ENCODE measurements around the gene KIAA1755. TPM values are rescaled to one million over a fixed set of nuclear protein-coding genes. Genes with fewer than 3 reads are reported as not detected.

The KIAA1755 gene
- total and polyA plus RNA-seq, 10 of the 15 experiments (the other 5 are each of a cell fraction or from before 2014, with no cell fraction given) = not detected

GRCh38 chr20:38196076-38196475, 64.5 kb downstream of the KIAA1755 start:
- H3K4me1 ChIP-seq (ENCODE audit: control insufficient read depth, insufficient read depth, low read length) = no peaks in the 10 kb centered on the region; the same call in 1 of the 2 replicates
- BruUV-seq (replicated peaks) = no TSS peak
- no peaks in the 10 kb centered on the region; a peak in 2 of 4 replicates for H3K27me3 ChIP-seq (replicated peaks in 1 of 2; ENCODE audit: control insufficient read depth in 2 of 2, insufficient read depth in 2 of 2, low read length in 1 of 2)
- ChIA-PET SMC1A (ENCODE audit: uncharacterized antibody, unreplicated experiment) (interaction anchor here (0.8 to 1.6 kb wide), 5 partner anchors 11 to 132 kb away, joined by 3 to 11 read pairs (median 4); no protein-coding TSS in a partner anchor), RAD21 (ENCODE audit: unreplicated experiment) (no interaction called here), CTCF (interaction anchor here (0.6 to 2.9 kb wide), 6 partner anchors 19 to 430 kb away, joined by 3 to 18 read pairs (median 4); no protein-coding TSS in a partner anchor), POLR2A (no interaction called here)
- no peak overlapping the region for H2AFZ ChIP-seq (ENCODE audit: control insufficient read depth, low read depth, low read length)
- in situ Hi-C loops (cut with MboI) (no loop called here), intact Hi-C loops (cut with micrococcal nuclease; ENCODE audit: unreplicated experiment) (no loop called here)
- H3K9me3 ChIP-seq (replicated peaks; ENCODE audit: control insufficient read depth, insufficient read depth, low read length) = no peaks in the 10 kb centered on the region
- ATAC-seq (no peak), FAIRE-seq (no peak), DNase-seq (ENCODE audit: low read depth, low spot score) (no peak)
- no peak overlapping the region for H3K9ac ChIP-seq (ENCODE audit: control insufficient read depth, insufficient read depth, low read length)
- WGBS (ENCODE audit: insufficient coverage, insufficient replicate concordance, low lambda C conversion rate, missing lambda C conversion rate) = 61% methylated on average over 4 of the region's 4 CpGs
- H3K79me2 ChIP-seq (ENCODE audit: control insufficient read depth, insufficient read depth, low read length) = no peaks in the 10 kb centered on the region
- no peak overlapping the region for H3K4me2 ChIP-seq (ENCODE audit: control insufficient read depth, insufficient read depth)
- no peak overlapping the region for H3K27ac ChIP-seq (ENCODE audit: control insufficient read depth, insufficient read depth)
- no peaks in the 10 kb centered on the region for H3K36me3 ChIP-seq (ENCODE audit: control insufficient read depth in 2 of 2, insufficient read depth in 2 of 2, low read length in 1 of 2)
- no peak overlapping the region for H3K4me3 ChIP-seq
- no peaks in the 10 kb centered on the region for H4K20me1 ChIP-seq (ENCODE audit: control insufficient read depth, insufficient read depth)
- TF ChIP-seq MAX (IDR thresholded peaks at IDR 0.05; ENCODE audit: low read depth, low read length) = no peak
- TF ChIP-seq ZBTB40 (IDR thresholded peaks at IDR 0.05; ENCODE audit: borderline replicate concordance) = no peak
- no peak for TF ChIP-seq E2F8 (IDR thresholded peaks at IDR 0.05; ENCODE audit: low read depth, partially characterized antibody)
- no peak for TF ChIP-seq NKRF (conservative IDR thresholded peaks at IDR 0.05)
- no peak for TF ChIP-seq BRCA1 (IDR thresholded peaks at IDR 0.05; ENCODE audit: low read depth, low read length)
- no peak for TF ChIP-seq JUNB (IDR thresholded peaks at IDR 0.05)
- TF ChIP-seq RB1 (IDR thresholded peaks at IDR 0.05; ENCODE audit: borderline replicate concordance) = no peak
- TF ChIP-seq EZH2 (IDR thresholded peaks at IDR 0.05; ENCODE audit: borderline replicate concordance, control insufficient read depth, low read depth, low read length) = no peak
- no peak for TF ChIP-seq CREM (IDR thresholded peaks at IDR 0.05; ENCODE audit: low read depth)
- no peak for TF ChIP-seq SMARCA5 (IDR thresholded peaks at IDR 0.05)
- TF ChIP-seq NFIC (IDR thresholded peaks at IDR 0.05; ENCODE audit: low read depth, low read length) = no peak
- no peak for TF ChIP-seq STAT3 (IDR thresholded peaks at IDR 0.05; ENCODE audit: low read depth, low read length)
- no peak for TF ChIP-seq IRF3 (IDR thresholded peaks at IDR 0.05)

All from GM12878 (cell line).